NB4 (cell line): ENCODE measurements around the gene NME2.

Source experiments
- DNase-seq: peaks from one replicate; pipeline ENCODE4 v3.0.0; 2010; ENCODE audit warnings: low read depth
- H3K4me3 ChIP-seq: one replicate; pipeline ENCODE4 v1.5.1; 2011; ENCODE audit warnings: mild to moderate bottlenecking, low read depth, low read length, moderate library complexity
- MYC ChIP-seq: IDR thresholded peaks from 2 replicates; pipeline ENCODE4 v1.6.1; 2011; ENCODE audit warnings: low read depth, low read length
- POLR2A ChIP-seq: IDR thresholded peaks from 2 replicates; pipeline ENCODE4 v1.6.1; 2011; ENCODE audit warnings: mild to moderate bottlenecking; ENCODE audit not compliant: insufficient read length; ENCODE audit errors: extremely low read depth
- TF ChIP-seq, protein P1 (sequence below): IDR thresholded peaks from one replicate; pipeline ENCODE4 v1.5.1; 2012; ENCODE audit warnings: low read depth, low read length
- TF ChIP-seq, protein P2 (sequence below): IDR thresholded peaks from 2 replicates; pipeline ENCODE4 v1.6.1; 2011; ENCODE audit warnings: low read depth, low read length

Gene NME2

DNA sequence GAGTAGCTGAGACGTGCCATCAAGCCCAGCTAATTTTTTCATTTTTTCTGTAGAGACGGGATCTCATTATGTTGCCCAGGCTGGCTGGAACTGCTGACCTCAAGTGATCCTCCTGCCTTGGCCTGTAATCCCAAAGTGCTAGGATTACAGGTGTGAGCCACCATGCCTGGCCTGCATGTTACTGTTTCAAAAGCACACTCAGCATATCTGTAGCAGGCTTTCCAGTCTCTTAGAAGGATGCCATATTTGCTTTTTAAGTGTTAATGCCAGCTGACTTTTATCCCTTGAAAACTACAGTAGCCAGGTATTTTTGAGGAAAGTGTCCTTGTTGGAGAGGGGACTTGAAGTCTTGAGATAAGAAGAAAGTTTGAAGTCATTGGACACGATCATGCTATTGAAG, 30.3 kb upstream of the NME2 start:
- no peak for DNase-seq
- TF ChIP-seq, protein P1, sequence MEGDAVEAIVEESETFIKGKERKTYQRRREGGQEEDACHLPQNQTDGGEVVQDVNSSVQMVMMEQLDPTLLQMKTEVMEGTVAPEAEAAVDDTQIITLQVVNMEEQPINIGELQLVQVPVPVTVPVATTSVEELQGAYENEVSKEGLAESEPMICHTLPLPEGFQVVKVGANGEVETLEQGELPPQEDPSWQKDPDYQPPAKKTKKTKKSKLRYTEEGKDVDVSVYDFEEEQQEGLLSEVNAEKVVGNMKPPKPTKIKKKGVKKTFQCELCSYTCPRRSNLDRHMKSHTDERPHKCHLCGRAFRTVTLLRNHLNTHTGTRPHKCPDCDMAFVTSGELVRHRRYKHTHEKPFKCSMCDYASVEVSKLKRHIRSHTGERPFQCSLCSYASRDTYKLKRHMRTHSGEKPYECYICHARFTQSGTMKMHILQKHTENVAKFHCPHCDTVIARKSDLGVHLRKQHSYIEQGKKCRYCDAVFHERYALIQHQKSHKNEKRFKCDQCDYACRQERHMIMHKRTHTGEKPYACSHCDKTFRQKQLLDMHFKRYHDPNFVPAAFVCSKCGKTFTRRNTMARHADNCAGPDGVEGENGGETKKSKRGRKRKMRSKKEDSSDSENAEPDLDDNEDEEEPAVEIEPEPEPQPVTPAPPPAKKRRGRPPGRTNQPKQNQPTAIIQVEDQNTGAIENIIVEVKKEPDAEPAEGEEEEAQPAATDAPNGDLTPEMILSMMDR, result no peak
- TF ChIP-seq POLR2A, result no peak
- TF ChIP-seq, protein P2, sequence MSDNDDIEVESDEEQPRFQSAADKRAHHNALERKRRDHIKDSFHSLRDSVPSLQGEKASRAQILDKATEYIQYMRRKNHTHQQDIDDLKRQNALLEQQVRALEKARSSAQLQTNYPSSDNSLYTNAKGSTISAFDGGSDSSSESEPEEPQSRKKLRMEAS, result no peak
- no peak for TF ChIP-seq MYC
- no peak overlapping the region for H3K4me3 ChIP-seq

DNA sequence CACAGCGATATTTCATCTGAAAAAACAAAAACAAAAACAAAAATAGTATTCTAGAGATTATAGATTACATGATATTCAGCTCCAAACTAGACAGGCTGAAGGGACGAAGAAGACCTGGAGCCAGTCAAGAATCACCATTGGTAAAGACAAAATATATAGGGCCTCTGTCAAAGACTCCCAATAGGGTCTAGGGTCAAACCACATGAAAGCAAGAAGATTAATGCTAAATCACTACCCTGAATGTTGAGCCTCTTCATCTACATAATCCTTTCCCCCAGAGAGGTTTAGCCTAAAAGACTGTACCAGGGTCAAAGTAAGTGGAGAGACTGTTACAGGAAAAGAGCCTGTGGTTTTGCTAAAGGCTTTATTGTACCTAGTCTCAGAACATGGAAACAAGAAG, 23.6 kb upstream of the NME2 start:
- TF ChIP-seq, protein P1, result no peak
- TF ChIP-seq, protein P2, result no peak
- TF ChIP-seq POLR2A (no peak), MYC (no peak)
- no peak for DNase-seq
- no peak overlapping the region for H3K4me3 ChIP-seq

DNA sequence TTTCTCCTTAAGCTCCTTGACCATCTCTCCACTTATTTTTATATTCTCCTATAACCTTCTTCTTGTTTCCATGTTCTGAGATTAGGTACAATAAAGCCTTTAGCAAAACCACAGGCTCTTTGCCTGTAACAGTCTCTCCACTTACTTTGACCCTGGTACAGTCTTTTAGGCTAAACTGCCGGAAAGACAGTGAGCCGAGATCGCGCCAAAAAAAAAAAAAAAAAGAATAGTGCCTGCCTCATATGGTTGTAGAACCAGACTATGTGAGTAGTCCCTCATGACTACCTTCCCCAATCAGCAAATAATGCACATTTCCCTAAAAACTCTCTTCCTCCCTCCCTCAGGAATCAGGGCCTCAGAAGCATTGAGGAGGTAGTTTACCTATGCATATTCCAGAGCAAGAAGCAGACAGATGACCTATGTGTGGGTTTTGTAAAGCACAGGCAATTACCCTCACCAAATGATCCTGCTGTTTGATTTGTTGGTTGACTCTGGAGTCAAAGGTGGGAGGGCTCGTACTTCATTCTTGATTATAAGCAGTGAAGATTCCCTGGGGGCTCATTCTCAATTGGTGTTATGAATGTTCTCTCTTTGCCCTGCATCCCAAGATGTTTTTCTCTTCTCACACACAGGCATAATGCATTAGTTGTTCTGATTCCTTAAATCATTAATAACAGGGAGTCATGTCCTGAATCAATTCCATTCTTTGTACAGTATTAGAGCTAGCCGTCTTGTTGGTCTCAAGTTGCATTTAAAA, 21.8 kb upstream of the NME2 start:
- TF ChIP-seq, protein P2, result no peak
- TF ChIP-seq MYC (no peak), POLR2A (no peak)
- TF ChIP-seq, protein P1, result no peak
- H3K4me3 ChIP-seq, result no peak overlapping the region
- no peak for DNase-seq

DNA sequence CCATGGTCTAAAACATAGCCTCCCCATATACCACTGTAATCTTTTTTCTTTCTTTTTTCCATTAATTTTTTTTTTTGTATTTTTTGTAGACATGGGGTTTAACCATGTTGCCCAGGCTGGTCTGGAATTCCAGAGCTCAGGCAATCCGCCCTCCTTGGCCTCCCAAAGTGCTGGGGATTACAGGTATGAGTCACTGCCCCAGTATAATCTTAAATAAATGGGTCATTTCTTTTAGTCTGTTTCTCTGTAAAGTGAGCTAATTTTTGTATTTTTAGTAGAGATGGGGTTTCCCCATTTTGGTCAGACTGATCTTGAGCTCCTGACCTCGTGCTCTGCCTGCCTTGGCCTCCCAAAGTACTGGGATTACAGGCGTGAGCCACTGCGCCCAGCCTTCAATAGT, 18.6 kb upstream of the NME2 start:
- no peak for DNase-seq
- no peak for TF ChIP-seq POLR2A
- TF ChIP-seq, protein P2, result no peak
- TF ChIP-seq, protein P1, result no peak
- no peak overlapping the region for H3K4me3 ChIP-seq

DNA sequence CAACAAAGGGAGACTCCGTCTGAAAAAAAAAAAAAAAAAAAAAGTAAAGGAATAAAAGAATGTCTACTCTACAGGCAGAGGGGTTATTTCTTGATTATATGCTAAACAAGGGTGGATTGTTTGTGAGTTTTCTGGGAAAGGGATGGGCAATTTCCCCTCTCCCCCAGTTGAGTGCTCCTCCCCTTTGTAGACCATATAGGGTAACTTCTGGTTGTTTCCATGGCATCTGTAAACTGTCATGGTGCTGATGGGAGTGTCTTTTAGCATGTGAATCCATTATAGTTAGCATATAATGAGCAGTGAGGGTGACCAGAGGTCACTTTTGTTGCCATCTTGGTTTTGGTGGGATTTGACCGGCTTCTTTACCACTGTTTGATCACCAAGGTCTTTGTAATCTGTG, 17.0 kb upstream of the NME2 start:
- no peak overlapping the region for H3K4me3 ChIP-seq
- TF ChIP-seq, protein P2, result no peak
- TF ChIP-seq, protein P1, result no peak
- TF ChIP-seq MYC (no peak), POLR2A (no peak)
- DNase-seq, result no peak
